Measurements from ENCODE around the gene GLIS1.

GLIS1 gene

GRCh38 chr1:53717025-53717804, 21.7 kb downstream of the GLIS1 start:
- no peaks in the 10 kb centered on the region for H3K4me1 Mint-ChIP-seq
- H3K27me3 Mint-ChIP-seq = peaks cover 7 to 10% of the 10 kb centered on the region in 2 donors
- no peak overlapping the region for H3K27ac Mint-ChIP-seq
- no peak overlapping the region for H3K4me3 Mint-ChIP-seq
- H3K36me3 Mint-ChIP-seq = no peaks in the 10 kb centered on the region
- DNase-seq (no peak), ATAC-seq (replicated peaks) (no peak)
- peaks cover 0 to 2% of the 10 kb centered on the region in 2 donors for H3K9me3 Mint-ChIP-seq

- H3K27me3 Mint-ChIP-seq = peaks cover 7 to 10% of the 10 kb centered on the region in 2 donors
- DNase-seq (no peak), ATAC-seq (replicated peaks) (no peak)
- H3K9me3 Mint-ChIP-seq = peaks cover 0 to 2% of the 10 kb centered on the region in 2 donors
- H3K4me1 Mint-ChIP-seq = no peaks in the 10 kb centered on the region
- no peak overlapping the region for H3K27ac Mint-ChIP-seq
- H3K4me3 Mint-ChIP-seq = no peak overlapping the region
- no peaks in the 10 kb centered on the region for H3K36me3 Mint-ChIP-seq
Observed at GRCh38 chr1:53716150-53716549, 22.8 kb downstream of the GLIS1 start.

GRCh38 chr1:53715478-53715877, 23.5 kb downstream of the GLIS1 start:
- ATAC-seq (replicated peaks) (no peak), DNase-seq (no peak)
- Mint-ChIP-seq H3K4me3 (no peak overlapping the region), H3K27ac (no peak overlapping the region), H3K9me3 (peaks cover 0 to 2% of the 10 kb centered on the region in 2 donors), H3K4me1 (no peaks in the 10 kb centered on the region), H3K36me3 (no peaks in the 10 kb centered on the region), H3K27me3 (peaks cover 7 to 10% of the 10 kb centered on the region in 2 donors)

GRCh38 chr1:53712276-53712675, 26.7 kb downstream of the GLIS1 start:
- H3K27me3 Mint-ChIP-seq = no peaks in the 10 kb centered on the region
- peaks cover 0 to 2% of the 10 kb centered on the region in 2 donors for H3K9me3 Mint-ChIP-seq
- H3K4me1 Mint-ChIP-seq = no peaks in the 10 kb centered on the region
- no peaks in the 10 kb centered on the region for H3K36me3 Mint-ChIP-seq
- H3K4me3 Mint-ChIP-seq = no peak overlapping the region
- DNase-seq (no peak), ATAC-seq (replicated peaks) (no peak)
- H3K27ac Mint-ChIP-seq = no peak overlapping the region

- no peaks in the 10 kb centered on the region for H3K27me3 Mint-ChIP-seq
- H3K4me1 Mint-ChIP-seq = no peaks in the 10 kb centered on the region
- peaks cover 0 to 2% of the 10 kb centered on the region in 2 donors for H3K9me3 Mint-ChIP-seq
- no peak for DNase-seq
- no peak overlapping the region for H3K4me3 Mint-ChIP-seq
- ATAC-seq (replicated peaks) = no peak
- no peak overlapping the region for H3K27ac Mint-ChIP-seq
- no peaks in the 10 kb centered on the region for H3K36me3 Mint-ChIP-seq
Observed at GRCh38 chr1:53710584-53710983, 28.4 kb downstream of the GLIS1 start.

- Mint-ChIP-seq H3K9me3 (peaks cover 0 to 2% of the 10 kb centered on the region in 2 donors), H3K36me3 (no peaks in the 10 kb centered on the region), H3K4me1 (no peaks in the 10 kb centered on the region), H3K27ac (no peak overlapping the region), H3K27me3 (no peaks in the 10 kb centered on the region), H3K4me3 (no peak overlapping the region)
- DNase-seq = no peak
- ATAC-seq (replicated peaks) = no peak
Observed at GRCh38 chr1:53708687-53709086, 30.3 kb downstream of the GLIS1 start.

GRCh38 chr1:53706356-53706755, 32.6 kb downstream of the GLIS1 start:
- ATAC-seq (replicated peaks) = no peak
- Mint-ChIP-seq H3K27ac (no peak overlapping the region), H3K4me3 (no peak overlapping the region), H3K36me3 (no peaks in the 10 kb centered on the region), H3K27me3 (no peaks in the 10 kb centered on the region), H3K9me3 (no peaks in the 10 kb centered on the region), H3K4me1 (no peaks in the 10 kb centered on the region)
- no peak for DNase-seq

- no peaks in the 10 kb centered on the region for H3K36me3 Mint-ChIP-seq
- no peak for DNase-seq
- H3K27ac Mint-ChIP-seq = no peak overlapping the region
Observed at GRCh38 chr1:53705446-53706096, 33.4 kb downstream of the GLIS1 start.

GRCh38 chr1:53704804-53705445, 34.0 kb downstream of the GLIS1 start:
- ATAC-seq (replicated peaks) = no peak
- Mint-ChIP-seq H3K4me3 (no peak overlapping the region), H3K9me3 (no peaks in the 10 kb centered on the region), H3K27ac (no peak overlapping the region), H3K4me1 (no peaks in the 10 kb centered on the region), H3K27me3 (peaks cover 0 to 3% of the 10 kb centered on the region in 2 donors), H3K36me3 (no peaks in the 10 kb centered on the region)
- no peak for DNase-seq

More at GRCh38 chr1:53705446-53706096, 33.4 kb downstream of the GLIS1 start:
- no peaks in the 10 kb centered on the region for H3K27me3 Mint-ChIP-seq
- H3K4me3 Mint-ChIP-seq = no peak overlapping the region
- H3K4me1 Mint-ChIP-seq = no peaks in the 10 kb centered on the region
- ATAC-seq (replicated peaks) = no peak
- no peaks in the 10 kb centered on the region for H3K9me3 Mint-ChIP-seq

- H3K4me1 Mint-ChIP-seq = no peaks in the 10 kb centered on the region
- no peaks in the 10 kb centered on the region for H3K36me3 Mint-ChIP-seq
- no peak overlapping the region for H3K4me3 Mint-ChIP-seq
- H3K9me3 Mint-ChIP-seq = no peaks in the 10 kb centered on the region
- H3K27me3 Mint-ChIP-seq = peaks cover 0 to 3% of the 10 kb centered on the region in 2 donors
- DNase-seq = no peak
- H3K27ac Mint-ChIP-seq = no peak overlapping the region
- no peak for ATAC-seq (replicated peaks)
Observed at GRCh38 chr1:53704304-53704703, 34.7 kb downstream of the GLIS1 start.

- no peak for DNase-seq
- Mint-ChIP-seq H3K36me3 (no peaks in the 10 kb centered on the region), H3K27ac (no peak overlapping the region), H3K9me3 (no peaks in the 10 kb centered on the region), H3K27me3 (peaks cover 3 to 4% of the 10 kb centered on the region in 2 donors), H3K4me3 (no peak overlapping the region), H3K4me1 (no peaks in the 10 kb centered on the region)
- no peak for ATAC-seq (replicated peaks)
Observed at GRCh38 chr1:53703174-53703573, 35.8 kb downstream of the GLIS1 start.

- H3K9me3 Mint-ChIP-seq = no peaks in the 10 kb centered on the region
- peaks cover 7 to 8% of the 10 kb centered on the region in 2 donors for H3K27me3 Mint-ChIP-seq
- H3K4me3 Mint-ChIP-seq = no peak overlapping the region
Observed at GRCh38 chr1:53702341-53702740, 36.6 kb downstream of the GLIS1 start.

GRCh38 chr1:53700776-53701175, 38.2 kb downstream of the GLIS1 start:
- Mint-ChIP-seq H3K27me3 (peaks cover 8 to 16% of the 10 kb centered on the region in 2 donors), H3K36me3 (no peaks in the 10 kb centered on the region), H3K4me1 (no peaks in the 10 kb centered on the region), H3K4me3 (no peak overlapping the region), H3K27ac (no peak overlapping the region), H3K9me3 (no peaks in the 10 kb centered on the region)
- no peak for ATAC-seq (replicated peaks)
- DNase-seq = no peak

More at GRCh38 chr1:53702341-53702740, 36.6 kb downstream of the GLIS1 start:
- DNase-seq (no peak), ATAC-seq (replicated peaks) (no peak)
- H3K27ac Mint-ChIP-seq = no peak overlapping the region
- no peaks in the 10 kb centered on the region for H3K36me3 Mint-ChIP-seq
- no peaks in the 10 kb centered on the region for H3K4me1 Mint-ChIP-seq

- no peak for DNase-seq
- no peak overlapping the region for H3K4me3 Mint-ChIP-seq
- ATAC-seq (replicated peaks) = no peak
- peaks cover 8 to 16% of the 10 kb centered on the region in 2 donors for H3K27me3 Mint-ChIP-seq
- H3K36me3 Mint-ChIP-seq = no peaks in the 10 kb centered on the region
- H3K9me3 Mint-ChIP-seq = no peaks in the 10 kb centered on the region
- H3K27ac Mint-ChIP-seq = no peak overlapping the region
- H3K4me1 Mint-ChIP-seq = no peaks in the 10 kb centered on the region
Observed at GRCh38 chr1:53699981-53700380, 39.0 kb downstream of the GLIS1 start.

All from stimulated activated naive B cell treated with anti-CD40 and anti-IgM and Interleukin-4, amounts not matched to agents 10 μg/mL and 1 μg/mL and 100 μg/mL, for 72 hours (primary cell).